K562 (cell line): ENCODE data around the gene GMEB2. TPM values are rescaled to one million over a fixed set of nuclear protein-coding genes. Genes with fewer than 3 reads are reported as not detected.

Source experiments
- ATF3 ChIP-seq, 2 experiments: fragments of 450-650 bp in 1 of 2; sonication (generic) in 1 of 2; formaldehyde crosslinking in 1 of 2; IDR thresholded peaks in 1 of 2; conservative IDR thresholded peaks in 1 of 2; 2 replicates each; pipeline versions ENCODE4 v1.6.1 to v1.8.1; 2016 to 2023; ENCODE audit warnings: mild to moderate bottlenecking in 2 of 2, moderate library complexity in 2 of 2, inconsistent platforms in 1 of 2, missing genetic modification reagents in 1 of 2
- BDP1 ChIP-seq: IDR thresholded peaks from 3 replicates; pipeline ENCODE4 v1.6.1; 2011; ENCODE audit not compliant: insufficient read length, insufficient read depth
- CREB5 ChIP-seq: fragments of 250-450 bp; sonication (Bioruptor Pico); IDR thresholded peaks from 2 replicates; pipeline ENCODE4 v1.5.0; 2020; ENCODE audit warnings: mild to moderate bottlenecking
- FOXM1 ChIP-seq, 2 experiments: fragments of 450-650 bp in 1 of 2; sonication (generic) in 1 of 2; formaldehyde crosslinking in 1 of 2; IDR thresholded peaks; 2 replicates each; pipeline versions ENCODE4 v1.6.1 to v1.9.0; 2017 to 2022; ENCODE audit warnings: low read depth in 2 of 2, mild to moderate bottlenecking in 2 of 2, missing genetic modification reagents in 1 of 2, moderate library complexity in 1 of 2
- RBM17 ChIP-seq: fragments of 200-400 bp; formaldehyde crosslinking; IDR thresholded peaks from 2 replicates; pipeline ENCODE4 v1.6.1; 2017; ENCODE audit warnings: low read depth, mild to moderate bottlenecking, low read length, borderline replicate concordance
- RBM22 ChIP-seq: fragments of 200-400 bp; formaldehyde crosslinking; IDR thresholded peaks from 2 replicates; pipeline ENCODE4 v1.6.1; 2018; ENCODE audit warnings: low read length, low read depth; ENCODE audit not compliant: poor library complexity, severe bottlenecking
- REST ChIP-seq, 2 experiments: fragments of 450-650 bp; formaldehyde crosslinking in 1 of 2; IDR thresholded peaks; 2 replicates each; pipeline versions ENCODE4 v1.4.0 to v1.6.1; 2014 to 2020; ENCODE audit warnings: mild to moderate bottlenecking in 2 of 2, borderline replicate concordance in 1 of 2, low read depth in 1 of 2
- SRF ChIP-seq, 2 experiments: fragments of 250-450, 450-650 bp in 1 of 2; sonication (Bioruptor Pico) in 1 of 2; sonication (generic) in 1 of 2; formaldehyde crosslinking; IDR thresholded peaks; 2 replicates each; pipeline versions ENCODE4 v1.5.0 to v1.5.1; 2020 to 2022; ENCODE audit warnings: mild to moderate bottlenecking in 1 of 2, missing genetic modification reagents in 1 of 2
- STAT6 ChIP-seq: sonication (generic); formaldehyde crosslinking; IDR thresholded peaks from 2 replicates; pipeline ENCODE4 v1.8.1; 2023; ENCODE audit warnings: mild to moderate bottlenecking, missing genetic modification reagents
- TAF9B ChIP-seq: fragments of 450-650 bp; IDR thresholded peaks from 2 replicates; pipeline ENCODE4 v1.6.1; 2018; ENCODE audit warnings: mild to moderate bottlenecking; ENCODE audit not compliant: partially characterized antibody
- polyA plus RNA-seq, 8 experiments: library from polyadenylated mRNA; depleted of rRNA in 4 of 8; stranded (reverse) in 5 of 8; unstranded in 3 of 8; fragments of >200 nt; fragmentation: Nextera tagmentation in 2 of 8; fragmentation: Illumina TruSeq in 1 of 8; extraction: Ambion mirVana in 2 of 8; extraction: Trizol in 1 of 8; gene quantifications; 2 replicates each; pipeline versions ENCODE4 v1.2.1 to v1.2.3, GENCODE V29; 2011 to 2014; ENCODE audit warnings: inconsistent platforms in 1 of 8, missing spikeins in 1 of 8
- total RNA-seq, 7 experiments: library from RNA; depleted of rRNA in 6 of 7; stranded (reverse); fragments of >200 nt in 6 of 7; fragmentation: Illumina TruSeq in 2 of 7; extraction: Trizol in 2 of 7; gene quantifications; 2 replicates each; pipeline versions ENCODE4 v1.2.1 to v1.2.3, GENCODE V29; 2011 to 2021; ENCODE audit warnings: low replicate concordance in 1 of 7

GMEB2 gene
- total and polyA plus RNA-seq, 9 of the 15 experiments (the other 6 are each of a cell fraction or from before 2014, with no cell fraction given): 0.03 to 13.9 (median 6.3) TPM

- TF ChIP-seq CREB5 (no peak), SRF (CRISPR knock-in tag; IDR thresholded peaks at IDR 0.05) (0 out of 4 replicates have a peak, but pooled peaks of 1 of the 2 experiments have one; percentile 28), RBM17 (no peak), REST (IDR thresholded peaks at IDR 0.05; ENCODE audit: borderline replicate concordance) (peak; percentile 23; the same call in 1 of the 2 replicates), REST (CRISPR knock-in tag; IDR thresholded peaks at IDR 0.05; ENCODE audit: low read depth) (no peak), ATF3 (IDR thresholded peaks at IDR 0.05) (peak; percentile 49; the same call in 1 of the 2 replicates), ATF3 (CRISPR knock-in tag; conservative IDR thresholded peaks at IDR 0.05) (no peak; the same call in 1 of the 2 replicates), BDP1 (no peak), TAF9B (peak; percentile 94), FOXM1 (IDR thresholded peaks at IDR 0.05; ENCODE audit: low read depth) (peak; percentile 45; the same call in 1 of the 2 replicates), FOXM1 (CRISPR knock-in tag; IDR thresholded peaks at IDR 0.05; ENCODE audit: low read depth) (no peak), RBM22 (no peak), STAT6 (CRISPR knock-in tag) (no peak)
Observed at GRCh38 chr20:63628246-63628975, 1.5 kb upstream of the GMEB2 start (continued).
